Lower leg skin (tissue), 4 donors: ENCODE data around the gene EVI5. TPM values are rescaled to one million over a fixed set of nuclear protein-coding genes. Genes with fewer than 3 reads are reported as not detected.

Experiments used
- DNase-seq, 2 donors: peaks; one replicate each; pipeline ENCODE4 v3.0.0-alpha.2; 2019; ENCODE audit warnings: low spot score in 2 of 2
- H3K4me3 ChIP-seq: fragments of 200-600 bp; sonication (generic); 2 replicates; pipeline ENCODE4 v1.5.1; 2017; ENCODE audit warnings: mild to moderate bottlenecking, low read depth; ENCODE audit not compliant: poor library complexity, severe bottlenecking
- CTCF ChIP-seq, 3 donors: fragments of 450-650 bp; IDR thresholded peaks; one replicate each; pipeline ENCODE4 v1.5.1; 2016; ENCODE audit warnings: antibody characterized with exemption in 3 of 3, mild to moderate bottlenecking in 3 of 3, moderate library complexity in 2 of 3
- POLR2A ChIP-seq, 2 donors: fragments of 450-650 bp; IDR thresholded peaks; one replicate each; pipeline ENCODE4 v1.6.1; 2016 to 2017; ENCODE audit warnings: antibody characterized with exemption in 2 of 2, mild to moderate bottlenecking in 1 of 2, moderate library complexity in 1 of 2
- WGBS, 2 donors: methylation state at CpG; one replicate each; pipeline ENCODE4 v1.1.5; 2018; 5-methylcytosine and 5-hydroxymethylcytosine counted together
- intact Hi-C: fragments of 100-400 bp; cut with DNase I; formaldehyde crosslinking; loops from one replicate; pipeline ENCODE4 v1.15.0; 2023; ENCODE audit warnings: low total_unique reads
- total RNA-seq, 4 donors: library from RNA; depleted of rRNA; stranded (reverse); fragments of >200 nt; gene quantifications; one replicate each; pipeline ENCODE4 v1.1.0, GENCODE V29; 2016

EVI5 gene
- total RNA-seq, 4 donors from 2014 or later: 14.2 to 26.3 (median 21.4) TPM

- intact Hi-C loops: no loop called here
- no peak for DNase-seq
- H3K4me3 ChIP-seq: no peak overlapping the region
- 54% methylated on average over 3 of the region's 3 CpGs for WGBS, 2 donors
- no peak for TF ChIP-seq CTCF (IDR thresholded peaks at IDR 0.05)
- no peak for TF ChIP-seq POLR2A (IDR thresholded peaks at IDR 0.05)
Observed at GRCh38 chr1:92764116-92764515, 20.8 kb downstream of the EVI5 start.

GRCh38 chr1:92762355-92762754 lies 22.6 kb downstream of the EVI5 start:
- 65 to 79% methylated on average over 1 of the region's 1 CpG for WGBS, 2 donors

GRCh38 chr1:92759361-92759760 lies 25.5 kb downstream of the EVI5 start:
- no peak overlapping the region for H3K4me3 ChIP-seq
- intact Hi-C loops: no loop called here
- no peak for DNase-seq
- TF ChIP-seq CTCF (IDR thresholded peaks at IDR 0.05): no peak
- 83 to 89% methylated on average over 1 of the region's 1 CpG for WGBS, 2 donors

More at GRCh38 chr1:92762355-92762754, 22.6 kb downstream of the EVI5 start:
- TF ChIP-seq CTCF (IDR thresholded peaks at IDR 0.05) (no peak), POLR2A (IDR thresholded peaks at IDR 0.05) (no peak)
- intact Hi-C loops: no loop called here
- no peak overlapping the region for H3K4me3 ChIP-seq
- no peak for DNase-seq

GRCh38 chr1:92756537-92756936 lies 28.4 kb downstream of the EVI5 start:
- H3K4me3 ChIP-seq: no peak overlapping the region
- WGBS, 2 donors: 56 to 67% methylated on average over 4 of the region's 4 CpGs
- DNase-seq: no peak
- intact Hi-C loops: no loop called here
- TF ChIP-seq CTCF (IDR thresholded peaks at IDR 0.05) (no peak), POLR2A (IDR thresholded peaks at IDR 0.05) (no peak)

GRCh38 chr1:92755541-92756461 lies 29.1 kb downstream of the EVI5 start:
- DNase-seq: no peak
- H3K4me3 ChIP-seq: no peak overlapping the region
- intact Hi-C loops: no loop called here
- TF ChIP-seq CTCF (IDR thresholded peaks at IDR 0.05) (no peak), POLR2A (IDR thresholded peaks at IDR 0.05) (no peak)
- 70 to 72% methylated on average over 19 of the region's 19 CpGs for WGBS, 2 donors

- 93 to 97% methylated on average over 1 of the region's 1 CpG for WGBS, 2 donors
- intact Hi-C loops: no loop called here
- no peak for TF ChIP-seq POLR2A (IDR thresholded peaks at IDR 0.05)
- DNase-seq: no peak
- no peak overlapping the region for H3K4me3 ChIP-seq
Observed at GRCh38 chr1:92754719-92755050, 30.2 kb downstream of the EVI5 start.
